Lung (tissue), 12 donors: ENCODE measurements around the gene ZNF574. TPM values are rescaled to one million over a fixed set of nuclear protein-coding genes. Genes with fewer than 3 reads are reported as not detected.
A peak's percentile ranks its signal among the peaks of the same experiment; 100 is the strongest.

Experiments used
- ATAC-seq: fragments of 200-7000 bp; cut with Tn5 transposase; one replicate; pipeline ENCODE4 v1.9.1; 2020; ENCODE audit warnings: moderate number of reproducible peaks; ENCODE audit not compliant: insufficient read depth, low FRiP score
- DNase-seq, 3 donors: peaks; one replicate each; pipeline ENCODE4 v3.0.0-alpha.2; 2013 to 2017
- H3K27ac ChIP-seq, 2 donors: one replicate each; pipeline ENCODE4 v1.5.1; 2013; ENCODE audit warnings: mild to moderate bottlenecking in 2 of 2, moderate library complexity in 2 of 2, control low read depth in 1 of 2, inconsistent platforms in 1 of 2, low read depth in 1 of 2, low read length in 1 of 2
- H3K27me3 ChIP-seq, 3 donors: one replicate each; pipeline ENCODE4 v1.5.1; 2013; ENCODE audit warnings: low read length in 2 of 3; ENCODE audit not compliant: control insufficient read depth in 3 of 3, insufficient read depth in 3 of 3
- H3K36me3 ChIP-seq, 4 donors: one replicate each; pipeline ENCODE4 v1.5.1; 2013; ENCODE audit warnings: low read length in 4 of 4, mild to moderate bottlenecking in 1 of 4, moderate library complexity in 1 of 4; ENCODE audit not compliant: control insufficient read depth in 4 of 4, insufficient read depth in 4 of 4
- H3K4me1 ChIP-seq, 5 donors: one replicate each; pipeline ENCODE4 v1.5.1; 2013; ENCODE audit warnings: low read length in 5 of 5, mild to moderate bottlenecking in 2 of 5, moderate library complexity in 1 of 5; ENCODE audit not compliant: control insufficient read depth in 5 of 5, insufficient read depth in 5 of 5
- H3K4me3 ChIP-seq: one replicate; pipeline ENCODE4 v1.5.1; 2013; ENCODE audit warnings: mild to moderate bottlenecking, control low read depth, moderate library complexity
- H3K9ac ChIP-seq, 2 donors: one replicate each; pipeline ENCODE4 v1.5.1; 2013; ENCODE audit warnings: low read length in 2 of 2, control low read depth in 1 of 2; ENCODE audit not compliant: insufficient read depth in 1 of 2
- H3K9me3 ChIP-seq, 4 donors: one replicate each; pipeline ENCODE4 v1.5.1; 2013; ENCODE audit warnings: low read length in 3 of 4, mild to moderate bottlenecking in 1 of 4, moderate library complexity in 1 of 4; ENCODE audit not compliant: control insufficient read depth in 4 of 4, insufficient read depth in 3 of 4
- CTCF ChIP-seq: IDR thresholded peaks from 2 replicates; pipeline ENCODE4 v1.5.1; 2012; ENCODE audit warnings: mild to moderate bottlenecking; ENCODE audit errors: control extremely low read depth, extremely low read depth
- WGBS, 2 donors: extraction: QIAGEN DNeasy Blood & Tissue Kit; methylation state at CpG; one replicate each; pipeline ENCODE4 v1.1.7; 2013; 5-methylcytosine and 5-hydroxymethylcytosine counted together
- polyA plus RNA-seq, 2 donors: library from polyadenylated mRNA; stranded (reverse); fragments of 200-250 nt; gene quantifications; one replicate each; pipeline ENCODE4 v1.2.1, GENCODE V29; 2013
- total RNA-seq, 2 donors: library from RNA; depleted of rRNA in 1 of 2; stranded (reverse); fragments of >200 nt in 1 of 2; gene quantifications; one replicate each; pipeline ENCODE4 v1.2.1, GENCODE V29; 2014 to 2021
- donor health status: control.
- donor health status: control.
- donor health status: Bipolar disorder and iron deficiency.
- donor health status: healthy.
- donor health status: DM: yes; HTN: yes; CAD: no.

ZNF574 gene
- total and polyA plus RNA-seq, 4 donors = 6.8 to 13.7 (median 10.1) TPM

- DNase-seq (no peak), ATAC-seq (no peak)
- TF ChIP-seq CTCF = no peak
- 78 to 85% methylated on average over 7 of the region's 7 CpGs for WGBS, 2 donors
- H3K36me3 ChIP-seq = no peaks in the 10 kb centered on the region
- no peak overlapping the region for H3K9ac ChIP-seq
- peaks cover 0 to 2% (median 0%) of the 10 kb centered on the region in 5 donors for H3K4me1 ChIP-seq
- H3K27ac ChIP-seq = no peak overlapping the region
- no peak overlapping the region for H3K4me3 ChIP-seq
- H3K9me3 ChIP-seq = no peaks in the 10 kb centered on the region
- no peaks in the 10 kb centered on the region for H3K27me3 ChIP-seq
Observed at GRCh38 chr19:42030645-42031440, 45.1 kb upstream of the ZNF574 start.

- no peak overlapping the region for H3K4me3 ChIP-seq
- peaks cover 0 to 2% (median 0%) of the 10 kb centered on the region in 5 donors for H3K4me1 ChIP-seq
- H3K27me3 ChIP-seq = no peaks in the 10 kb centered on the region
- no peak for TF ChIP-seq CTCF
- ATAC-seq = no peak
- no peaks in the 10 kb centered on the region for H3K36me3 ChIP-seq
- no peak overlapping the region for H3K9ac ChIP-seq
- peak in 2 of 3 donors; percentile 58 to 62 for DNase-seq
- H3K9me3 ChIP-seq = no peaks in the 10 kb centered on the region
- 63 to 84% methylated on average over 5 of the region's 5 CpGs for WGBS, 2 donors
- H3K27ac ChIP-seq = no peak overlapping the region
Observed at GRCh38 chr19:42032431-42032830, 43.5 kb upstream of the ZNF574 start.

- Histone ChIP-seq H3K27ac (no peak overlapping the region), H3K9ac (no peak overlapping the region), H3K9me3 (peaks cover 0 to 2% (median 0%) of the 10 kb centered on the region in 4 donors), H3K27me3 (no peaks in the 10 kb centered on the region), H3K36me3 (no peaks in the 10 kb centered on the region), H3K4me1 (peaks cover 0 to 2% (median 0%) of the 10 kb centered on the region in 5 donors), H3K4me3 (no peak overlapping the region)
- ATAC-seq (no peak), DNase-seq (no peak)
- WGBS, 2 donors = 77 to 79% methylated on average over 5 of the region's 5 CpGs
- TF ChIP-seq CTCF = no peak
Observed at GRCh38 chr19:42033413-42033812, 42.6 kb upstream of the ZNF574 start.
